Activated CD8-positive, alpha-beta T cell treated with anti-CD3 and anti-CD28 coated beads, Interleukin-2, amount 10 ng/mL, durations not matched to agents 7 days and 5 days (primary cell): Measurements from ENCODE around the gene CHAC1. TPM values are rescaled to one million over a fixed set of nuclear protein-coding genes. Genes with fewer than 3 reads are reported as not detected.

Experiments used
- ATAC-seq: fragments of 150-1000 bp; cut with Tn5 transposase; one replicate; pipeline ENCODE4 v1.10.0; 2021; ENCODE audit warnings: moderate library complexity
- CTCF ChIA-PET: fragments of 350-600 bp; sonication (Branson Sonifier 250); formaldehyde crosslinking; loops from one replicate; lab custom pipeline; 2021; ENCODE audit warnings: antibody characterized with exemption; lab: Charles Lee
- POLR2A ChIA-PET: fragments of 350-600 bp; sonication (Branson Sonifier 250); formaldehyde crosslinking; loops from one replicate; lab custom pipeline; 2021; ENCODE audit warnings: antibody characterized with exemption; lab: Charles Lee
- DNase-seq: peaks from one replicate; pipeline ENCODE4 v3.0.0-alpha.2; 2020
- H3K27ac Mint-ChIP-seq: one replicate; pipeline ENCODE4 v1.8.0; 2021; ENCODE audit warnings: mild to moderate bottlenecking, mixed read lengths
- H3K27me3 Mint-ChIP-seq: one replicate; pipeline ENCODE4 v1.8.0; 2021; ENCODE audit warnings: low read depth, mixed read lengths
- H3K36me3 Mint-ChIP-seq: one replicate; pipeline ENCODE4 v1.8.0; 2021; ENCODE audit warnings: low read depth, mixed read lengths
- H3K4me1 Mint-ChIP-seq: one replicate; pipeline ENCODE4 v1.8.0; 2021; ENCODE audit warnings: low read depth, mixed read lengths
- H3K4me3 Mint-ChIP-seq: one replicate; pipeline ENCODE4 v1.8.0; 2021; ENCODE audit warnings: mild to moderate bottlenecking, mixed read lengths
- H3K9me3 Mint-ChIP-seq: one replicate; pipeline ENCODE4 v1.8.0; 2022; ENCODE audit warnings: mixed read lengths; ENCODE audit not compliant: insufficient read depth
- total RNA-seq, 2 experiments: library from RNA; stranded (reverse); gene quantifications; one replicate each; pipeline ENCODE4 v1.2.3, GENCODE V29; 2021

The CHAC1 gene
- total RNA-seq, 2 experiments from 2014 or later, result 8.3 to 8.9 TPM

- ChIA-PET POLR2A (interaction anchor here (0.5 to 2.8 kb wide), 5 partner anchors 11 to 391 kb away, joined by 3 to 21 read pairs (median 3); partner anchors contain the start of genes CHAC1 and NUSAP1), CTCF (interaction anchor here (0.7 to 5.2 kb wide), 42 partner anchors 12 to 524 kb away, joined by 3 to 97 read pairs (median 4); partner anchors contain the start of genes CHAC1, CHP1, DLL4 and EXD1)
- H3K27ac Mint-ChIP-seq, result no peak overlapping the region
- H3K4me3 Mint-ChIP-seq, result peak overlapping the region; percentile 73
- H3K4me1 Mint-ChIP-seq, result peaks cover 43% of the 10 kb centered on the region
- H3K9me3 Mint-ChIP-seq, result no peaks in the 10 kb centered on the region
- ATAC-seq, result peak; percentile 84
- H3K36me3 Mint-ChIP-seq, result no peaks in the 10 kb centered on the region
- peak; percentile 77 for DNase-seq
- H3K27me3 Mint-ChIP-seq, result no peaks in the 10 kb centered on the region
Observed at GRCh38 chr15:40941528-40942336, 11.5 kb upstream of the CHAC1 start.

DNA sequence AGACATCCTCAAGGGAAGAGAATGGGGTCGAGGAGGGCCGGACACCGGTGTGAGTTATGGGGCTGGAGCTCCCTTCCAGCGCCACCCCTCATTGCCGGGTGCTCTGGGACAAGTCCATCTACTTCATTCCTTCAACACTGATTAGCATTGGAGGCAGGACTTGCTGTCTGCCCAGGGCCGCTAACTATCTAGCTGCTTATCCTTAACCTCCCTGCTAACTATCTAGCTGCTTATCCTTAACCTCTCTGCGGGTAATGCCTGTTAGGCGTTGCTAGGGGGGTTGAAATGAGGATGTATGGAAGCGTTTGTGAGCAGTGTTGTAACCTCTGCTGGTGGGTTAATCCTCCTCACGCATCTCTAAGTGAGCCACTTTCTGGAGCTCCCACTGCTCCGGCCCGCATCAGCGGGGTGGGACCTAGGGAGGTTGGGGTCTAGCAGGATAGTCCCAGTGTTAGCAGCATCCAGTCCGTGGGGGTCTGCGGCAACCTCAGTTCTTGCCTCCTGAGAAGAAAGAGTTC, 10.9 kb upstream of the CHAC1 start:
- Mint-ChIP-seq H3K9me3 (no peaks in the 10 kb centered on the region), H3K27me3 (no peaks in the 10 kb centered on the region), H3K36me3 (no peaks in the 10 kb centered on the region), H3K4me1 (peaks cover 43% of the 10 kb centered on the region), H3K27ac (peak overlapping the region; percentile 71), H3K4me3 (peak overlapping the region; percentile 73)
- ChIA-PET POLR2A (interaction anchor here (0.8 to 2.8 kb wide), 3 partner anchors 10 to 391 kb away, joined by 3 to 21 read pairs (median 4); partner anchors contain the start of genes CHAC1 and NUSAP1), CTCF (interaction anchor here (0.7 to 5.2 kb wide), 30 partner anchors 11 to 389 kb away, joined by 3 to 97 read pairs (median 5); partner anchors contain the start of genes CHAC1, CHP1, DLL4 and EXD1)
- ATAC-seq (peak; percentile 16), DNase-seq (no peak)

DNA sequence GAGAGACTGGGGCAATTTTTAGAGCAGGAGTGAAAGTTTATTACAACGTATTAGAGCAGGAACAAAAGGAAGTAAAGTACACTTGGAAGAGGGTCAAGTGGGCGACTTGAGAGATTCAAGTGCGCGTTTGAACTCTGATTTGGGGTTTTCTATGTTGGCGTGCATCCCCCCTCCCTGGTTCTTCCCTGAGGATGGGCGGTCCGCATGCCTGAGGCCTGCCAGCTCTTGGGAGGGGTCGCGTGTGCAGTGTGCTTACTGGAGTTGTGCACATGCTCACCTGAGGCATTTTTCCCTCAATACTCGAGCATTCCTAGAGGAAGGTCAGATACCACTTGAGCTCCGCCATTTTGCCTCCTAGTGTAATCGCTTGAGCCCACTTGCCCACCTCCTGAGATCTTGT, 10.4 kb upstream of the CHAC1 start:
- ChIA-PET POLR2A (interaction anchor here (0.8 to 2.8 kb wide), 3 partner anchors 9 to 390 kb away, joined by 3 to 21 read pairs (median 4); partner anchors contain the start of genes CHAC1 and NUSAP1), CTCF (interaction anchor here (0.7 to 5.2 kb wide), 21 partner anchors 11 to 287 kb away, joined by 3 to 97 read pairs (median 6); partner anchors contain the start of genes CHAC1, CHP1, DLL4 and EXD1)
- H3K9me3 Mint-ChIP-seq, result no peaks in the 10 kb centered on the region
- H3K27ac Mint-ChIP-seq, result peak overlapping the region; percentile 71
- ATAC-seq, result no peak
- peak overlapping the region; percentile 73 for H3K4me3 Mint-ChIP-seq
- no peak for DNase-seq
- peaks cover 43% of the 10 kb centered on the region for H3K4me1 Mint-ChIP-seq
- H3K36me3 Mint-ChIP-seq, result no peaks in the 10 kb centered on the region
- H3K27me3 Mint-ChIP-seq, result no peaks in the 10 kb centered on the region

- ATAC-seq (no peak), DNase-seq (no peak)
- Mint-ChIP-seq H3K27ac (no peak overlapping the region), H3K4me1 (peaks cover 43% of the 10 kb centered on the region), H3K27me3 (peaks cover 3% of the 10 kb centered on the region), H3K9me3 (no peaks in the 10 kb centered on the region), H3K4me3 (peak overlapping the region; percentile 73), H3K36me3 (no peaks in the 10 kb centered on the region)
- ChIA-PET POLR2A (no interaction called here), CTCF (interaction anchor here (1.4 to 5.2 kb wide), 4 partner anchors 10 to 52 kb away, joined by 3 to 97 read pairs (median 36); partner anchors contain the start of genes CHAC1, DLL4 and VPS18)
Observed at GRCh38 chr15:40943764-40944365, 9.4 kb upstream of the CHAC1 start.

GRCh38 chr15:40944510-40945296, 8.6 kb upstream of the CHAC1 start:
- DNase-seq (no peak), ATAC-seq (no peak)
- CTCF ChIA-PET, result interaction anchor here (2.6 kb wide), 1 partner anchor 14 kb away, joined by 13 read pairs; no protein-coding TSS in a partner anchor
- peaks cover 3% of the 10 kb centered on the region for H3K27me3 Mint-ChIP-seq
- no peaks in the 10 kb centered on the region for H3K36me3 Mint-ChIP-seq
- H3K4me3 Mint-ChIP-seq, result no peak overlapping the region
- H3K4me1 Mint-ChIP-seq, result peaks cover 42% of the 10 kb centered on the region
- no peaks in the 10 kb centered on the region for H3K9me3 Mint-ChIP-seq
- H3K27ac Mint-ChIP-seq, result no peak overlapping the region
- POLR2A ChIA-PET, result no interaction called here

- Mint-ChIP-seq H3K27ac (no peak overlapping the region), H3K27me3 (peaks cover 6% of the 10 kb centered on the region), H3K4me1 (peaks cover 28% of the 10 kb centered on the region), H3K9me3 (no peaks in the 10 kb centered on the region), H3K4me3 (no peak overlapping the region), H3K36me3 (peaks cover 5% of the 10 kb centered on the region)
- DNase-seq (no peak), ATAC-seq (no peak)
- ChIA-PET CTCF (interaction anchor here (1.0 to 2.4 kb wide), 3 partner anchors 18 to 57 kb away, joined by 3 to 8 read pairs (median 8); no protein-coding TSS in a partner anchor), POLR2A (interaction anchor here (0.6 kb wide), 1 partner anchor 282 kb away, joined by 3 read pairs; the partner anchor contains the start of gene CHP1)
Observed at GRCh38 chr15:40948706-40949473, 4.4 kb upstream of the CHAC1 start.

GRCh38 chr15:40949756-40950207, 3.5 kb upstream of the CHAC1 start:
- ChIA-PET CTCF (interaction anchor here (1.0 to 7.2 kb wide), 4 partner anchors 8 to 58 kb away, joined by 3 to 67 read pairs (median 8); no protein-coding TSS in a partner anchor), POLR2A (interaction anchor here (0.6 kb wide), 1 partner anchor 281 kb away, joined by 3 read pairs; the partner anchor contains the start of gene CHP1)
- Mint-ChIP-seq H3K4me1 (peaks cover 31% of the 10 kb centered on the region), H3K36me3 (peaks cover 11% of the 10 kb centered on the region), H3K4me3 (no peak overlapping the region), H3K9me3 (no peaks in the 10 kb centered on the region), H3K27ac (no peak overlapping the region), H3K27me3 (peaks cover 6% of the 10 kb centered on the region)
- no peak for ATAC-seq
- DNase-seq, result no peak

GRCh38 chr15:40951764-40952163, 1.5 kb upstream of the CHAC1 start:
- no peak for DNase-seq
- Mint-ChIP-seq H3K9me3 (no peaks in the 10 kb centered on the region), H3K4me1 (peaks cover 39% of the 10 kb centered on the region), H3K27me3 (peaks cover 6% of the 10 kb centered on the region), H3K27ac (no peak overlapping the region), H3K4me3 (peak overlapping the region; percentile 91), H3K36me3 (peaks cover 21% of the 10 kb centered on the region)
- no peak for ATAC-seq
- ChIA-PET CTCF (interaction anchor here (1.0 to 7.2 kb wide), 7 partner anchors 10 to 279 kb away, joined by 3 to 67 read pairs (median 4); partner anchors contain the start of genes CHP1 and VPS18), POLR2A (interaction anchor here (2.6 kb wide), 1 partner anchor 10 kb away, joined by 21 read pairs; no protein-coding TSS in a partner anchor)

- Mint-ChIP-seq H3K36me3 (peaks cover 21% of the 10 kb centered on the region), H3K9me3 (no peaks in the 10 kb centered on the region), H3K4me1 (peaks cover 39% of the 10 kb centered on the region), H3K27me3 (peaks cover 6% of the 10 kb centered on the region), H3K27ac (peak overlapping the region; percentile 90), H3K4me3 (peak overlapping the region; percentile 91)
- ATAC-seq, result no peak
- no peak for DNase-seq
- ChIA-PET CTCF (interaction anchor here (1.0 to 7.2 kb wide), 8 partner anchors 11 to 279 kb away, joined by 3 to 67 read pairs (median 4); partner anchors contain the start of genes CHP1 and VPS18), POLR2A (interaction anchor here (1.0 to 2.6 kb wide), 4 partner anchors 11 to 279 kb away, joined by 3 to 21 read pairs (median 4); partner anchors contain the start of genes CHP1 and EXD1)
Observed at GRCh38 chr15:40952301-40952900, 870 bp upstream of the CHAC1 start.
